T-cell (primary cell): ENCODE measurements around the gene PEAK1. TPM values are rescaled to one million over a fixed set of nuclear protein-coding genes. Genes with fewer than 3 reads are reported as not detected.
"Not testable (repeated sequence)": the region's sequence is repeated elsewhere in the genome, so short reads cannot be mapped to it uniquely, and the experiment has no call there.

Experiments
- ATAC-seq, 4 experiments: fragments of 200-7000 bp in 3 of 4; fragments of 150-1000 bp in 1 of 4; cut with Tn5 transposase; replicated peaks in 1 of 4; 1 replicate in 3 of 4; 2 replicates in 1 of 4; pipeline ENCODE4 v1.10.0; 2021; ENCODE audit warnings: moderate library complexity in 3 of 4, mild to moderate bottlenecking in 2 of 4, moderate number of reproducible peaks in 1 of 4
- CTCF ChIA-PET, 2 donors: fragments of 300-600 bp; sonication (Branson Sonifier 250); formaldehyde crosslinking; loops; one replicate each; lab custom pipeline; 2022; ENCODE audit warnings: antibody characterized with exemption in 2 of 2; lab: Charles Lee
- POLR2A ChIA-PET, 2 donors: fragments of 300-600 bp; sonication (Branson Sonifier 250); formaldehyde crosslinking; loops; one replicate each; lab custom pipeline; 2022; ENCODE audit warnings: antibody characterized with exemption in 2 of 2; lab: Charles Lee
- DNase-seq, 35 experiments: peaks; one replicate each; pipeline versions ENCODE4 v3.0.0 to v3.0.0-alpha.2; 2013 to 2023
- H3K27ac ChIP-seq: one replicate; pipeline ENCODE4 v1.5.1; 2013; ENCODE audit warnings: low read length
- H3K27me3 ChIP-seq, 2 experiments: replicated peaks in 1 of 2; 1 replicate in 1 of 2; 2 replicates in 1 of 2; pipeline versions ENCODE4 v1.6.1 to v1.7.0; 2013; ENCODE audit warnings: low read length in 1 of 2, mixed read lengths in 1 of 2; ENCODE audit not compliant: control insufficient read depth in 2 of 2, insufficient read depth in 2 of 2; ENCODE audit errors: extremely low read depth in 1 of 2
- H3K36me3 ChIP-seq, 2 donors: 1 replicate in 1 of 2; 2 replicates in 1 of 2; pipeline versions ENCODE4 v1.6.1 to v1.7.0; 2013; ENCODE audit warnings: low read length in 1 of 2; ENCODE audit not compliant: control insufficient read depth in 2 of 2, insufficient read depth in 1 of 2; ENCODE audit errors: extremely low read depth in 1 of 2
- H3K4me1 ChIP-seq, 2 experiments: 1 replicate in 1 of 2; 2 replicates in 1 of 2; pipeline versions ENCODE4 v1.6.1 to v1.7.0; 2013; ENCODE audit warnings: low read length in 2 of 2, mixed read lengths in 1 of 2; ENCODE audit not compliant: insufficient read depth in 2 of 2, control insufficient read depth in 1 of 2; ENCODE audit errors: extremely low read depth in 1 of 2
- H3K4me3 ChIP-seq, 2 donors: 1 replicate in 1 of 2; 2 replicates in 1 of 2; pipeline versions ENCODE4 v1.5.1 to v1.7.0; 2013; ENCODE audit warnings: mild to moderate bottlenecking in 2 of 2, low read length in 1 of 2, moderate library complexity in 1 of 2; ENCODE audit not compliant: control insufficient read depth in 1 of 2; ENCODE audit errors: extremely low read depth in 1 of 2
- H3K9me3 ChIP-seq: 2 replicates; pipeline ENCODE4 v1.7.0; 2013
- H3K27ac Mint-ChIP-seq, 2 donors: one replicate each; pipeline ENCODE4 v1.8.0; 2020 to 2021; ENCODE audit warnings: mild to moderate bottlenecking in 2 of 2, mixed read lengths in 2 of 2
- H3K27me3 Mint-ChIP-seq, 2 donors: one replicate each; pipeline ENCODE4 v1.8.0; 2021 to 2022; ENCODE audit warnings: mixed read lengths in 2 of 2
- H3K36me3 Mint-ChIP-seq: one replicate; pipeline ENCODE4 v1.8.0; 2021; ENCODE audit warnings: mixed read lengths
- H3K4me1 Mint-ChIP-seq, 3 donors: one replicate each; pipeline ENCODE4 v1.8.0; 2020 to 2022; ENCODE audit warnings: mixed read lengths in 3 of 3, mild to moderate bottlenecking in 1 of 3
- H3K4me3 Mint-ChIP-seq, 3 donors: one replicate each; pipeline ENCODE4 v1.8.0; 2020 to 2022; ENCODE audit warnings: mild to moderate bottlenecking in 3 of 3, mixed read lengths in 3 of 3, moderate library complexity in 3 of 3
- H3K9me3 Mint-ChIP-seq, 3 donors: one replicate each; pipeline ENCODE4 v1.8.0; 2020 to 2022; ENCODE audit warnings: mixed read lengths in 3 of 3
- WGBS: methylation state at CpG from one replicate; pipeline ENCODE4 v1.1.5; 2013; ENCODE audit warnings: missing lambda C conversion rate; ENCODE audit not compliant: insufficient coverage; 5-methylcytosine and 5-hydroxymethylcytosine counted together
- total RNA-seq, 35 experiments: library from RNA in 6 of 35; stranded (reverse) in 6 of 35; fragments of 120-200 nt in 1 of 35; gene quantifications; one replicate each; pipeline versions ENCODE4 v1.2.1 to v1.2.4 and lab custom pipeline; 2013 to 2026

Gene PEAK1
- total RNA-seq, 5 donors from 2014 or later (not counting 1 experiment from before 2014, with no cell fraction given), result 9.4 to 17.7 (median 10.9) TPM

- ATAC-seq (no peak), DNase-seq (no peak)
- ChIA-PET CTCF (interaction anchor here in 1 of 2 donors (1.2 kb wide), 1 partner anchor 11 kb away, joined by 5 read pairs; no protein-coding TSS in a partner anchor), POLR2A (no interaction called here)
- H3K36me3 ChIP-seq, result no peaks in the 10 kb centered on the region
- no peaks in the 10 kb centered on the region for H3K4me1 Mint-ChIP-seq
- no peak overlapping the region for H3K4me3 ChIP-seq
- no peak overlapping the region for H3K27ac ChIP-seq
- H3K27me3 Mint-ChIP-seq, result no peaks in the 10 kb centered on the region
- H3K9me3 Mint-ChIP-seq, result no peaks in the 10 kb centered on the region
- H3K36me3 Mint-ChIP-seq, result peaks cover 17% of the 10 kb centered on the region
- no CpG with 5 or more reads among the region's 12 CpGs for WGBS
- H3K27me3 ChIP-seq, result no peaks in the 10 kb centered on the region
- no peaks in the 10 kb centered on the region for H3K9me3 ChIP-seq
- H3K27ac Mint-ChIP-seq, result no peak overlapping the region
- H3K4me1 ChIP-seq, result no peaks in the 10 kb centered on the region
- H3K4me3 Mint-ChIP-seq, result no peak overlapping the region
Observed at GRCh38 chr15:77285057-77285997, 134.6 kb downstream of the PEAK1 start.

GRCh38 chr15:77282333-77282732 is 137.6 kb downstream of the PEAK1 start:
- Histone ChIP-seq H3K4me3 (no peak overlapping the region), H3K9me3 (no peaks in the 10 kb centered on the region), H3K4me1 (no peaks in the 10 kb centered on the region), H3K27ac (no peak overlapping the region), H3K36me3 (no peaks in the 10 kb centered on the region), H3K27me3 (no peaks in the 10 kb centered on the region)
- H3K27ac Mint-ChIP-seq, result no peak overlapping the region
- DNase-seq (no peak), ATAC-seq (no peak)
- H3K4me3 Mint-ChIP-seq, result no peak overlapping the region
- H3K36me3 Mint-ChIP-seq, result peaks cover 19% of the 10 kb centered on the region
- peaks cover 0 to 3% (median 0%) of the 10 kb centered on the region in 3 donors for H3K4me1 Mint-ChIP-seq
- ChIA-PET POLR2A (interaction anchor here in 1 of 2 donors (0.5 to 0.6 kb wide), 2 partner anchors 14 to 100 kb away, joined by 4 to 5 read pairs; no protein-coding TSS in a partner anchor), CTCF (no interaction called here)
- WGBS, result 86% methylated on average over 1 of the region's 2 CpGs
- H3K9me3 Mint-ChIP-seq, result no peaks in the 10 kb centered on the region
- no peaks in the 10 kb centered on the region for H3K27me3 Mint-ChIP-seq

- POLR2A ChIA-PET, result no interaction called here
- peaks cover 0 to 2% of the 10 kb centered on the region in 2 experiments for H3K4me1 ChIP-seq
- H3K9me3 ChIP-seq, result peaks cover 2% of the 10 kb centered on the region
- Mint-ChIP-seq H3K27me3 (no peaks in the 10 kb centered on the region), H3K4me3 (no peak overlapping the region), H3K9me3 (no peaks in the 10 kb centered on the region), H3K27ac (no peak overlapping the region), H3K36me3 (peaks cover 16% of the 10 kb centered on the region), H3K4me1 (peaks cover 0 to 7% (median 3%) of the 10 kb centered on the region in 3 donors)
- WGBS, result no CpG with 5 or more reads among the region's 1 CpG
- H3K27me3 ChIP-seq, result no peaks in the 10 kb centered on the region
- no peak overlapping the region for H3K4me3 ChIP-seq
- CTCF ChIA-PET, result no interaction called here
- no peak for ATAC-seq
- H3K27ac ChIP-seq, result no peak overlapping the region
- H3K36me3 ChIP-seq, result no peaks in the 10 kb centered on the region
- no peak for DNase-seq
Observed at GRCh38 chr15:77276943-77277342, 143.0 kb downstream of the PEAK1 start.

GRCh38 chr15:77276096-77276495 is 143.8 kb downstream of the PEAK1 start:
- no CpG with 5 or more reads among the region's 3 CpGs for WGBS
- peaks cover 2% of the 10 kb centered on the region for H3K9me3 ChIP-seq
- no peak overlapping the region for H3K4me3 Mint-ChIP-seq
- H3K27me3 ChIP-seq, result no peaks in the 10 kb centered on the region
- no peak for ATAC-seq
- peaks cover 0 to 7% (median 3%) of the 10 kb centered on the region in 3 donors for H3K4me1 Mint-ChIP-seq
- no peak overlapping the region for H3K27ac Mint-ChIP-seq
- H3K4me3 ChIP-seq, result no peak overlapping the region
- peaks cover 0 to 2% of the 10 kb centered on the region in 2 experiments for H3K4me1 ChIP-seq
- ChIA-PET CTCF (no interaction called here), POLR2A (no interaction called here)
- no peak for DNase-seq
- H3K36me3 ChIP-seq, result no peaks in the 10 kb centered on the region
- H3K27ac ChIP-seq, result no peak overlapping the region
- no peaks in the 10 kb centered on the region for H3K9me3 Mint-ChIP-seq
- peaks cover 14% of the 10 kb centered on the region for H3K36me3 Mint-ChIP-seq
- no peaks in the 10 kb centered on the region for H3K27me3 Mint-ChIP-seq

GRCh38 chr15:77273136-77273535 is 146.8 kb downstream of the PEAK1 start:
- H3K4me3 Mint-ChIP-seq, H3K27me3 Mint-ChIP-seq, H3K4me3 ChIP-seq, DNase-seq, H3K9me3 ChIP-seq, H3K4me1 Mint-ChIP-seq, ATAC-seq, H3K27me3 ChIP-seq, CTCF ChIA-PET, H3K9me3 Mint-ChIP-seq, H3K27ac Mint-ChIP-seq, POLR2A ChIA-PET, H3K36me3 ChIP-seq, H3K4me1 ChIP-seq, H3K27ac ChIP-seq: not testable (repeated sequence)
- H3K36me3 Mint-ChIP-seq, result peaks cover 32% of the 10 kb centered on the region

GRCh38 chr15:77266708-77267386 is 153.1 kb downstream of the PEAK1 start:
- ChIA-PET POLR2A (no interaction called here), CTCF (no interaction called here)
- Mint-ChIP-seq H3K4me1 (no peaks in the 10 kb centered on the region), H3K27me3 (no peaks in the 10 kb centered on the region), H3K4me3 (no peak overlapping the region), H3K27ac (no peak overlapping the region), H3K9me3 (peaks cover 0 to 8% (median 4%) of the 10 kb centered on the region in 3 donors), H3K36me3 (peaks cover 41% of the 10 kb centered on the region)
- Histone ChIP-seq H3K4me1 (no peaks in the 10 kb centered on the region), H3K9me3 (no peaks in the 10 kb centered on the region), H3K27me3 (no peaks in the 10 kb centered on the region), H3K27ac (no peak overlapping the region), H3K36me3 (no peaks in the 10 kb centered on the region), H3K4me3 (no peak overlapping the region)
- WGBS, result 100% methylated on average over 3 of the region's 5 CpGs
- DNase-seq (no peak), ATAC-seq (no peak)
